HG03469 (cell line): ENCODE results near the gene PARD3B.

Source experiments
- ATAC-seq: cut with Tn5 transposase; IDR thresholded peaks from one replicate; pipeline ENCODE4 v1.9.1; 2021; ENCODE audit warnings: mild to moderate bottlenecking, moderate library complexity, moderate number of reproducible peaks; ENCODE audit not compliant: unreplicated experiment

PARD3B gene

GRCh38 chr2:204885747-204886146, 340.5 kb downstream of the PARD3B start:
- ATAC-seq: no peak

DNA sequence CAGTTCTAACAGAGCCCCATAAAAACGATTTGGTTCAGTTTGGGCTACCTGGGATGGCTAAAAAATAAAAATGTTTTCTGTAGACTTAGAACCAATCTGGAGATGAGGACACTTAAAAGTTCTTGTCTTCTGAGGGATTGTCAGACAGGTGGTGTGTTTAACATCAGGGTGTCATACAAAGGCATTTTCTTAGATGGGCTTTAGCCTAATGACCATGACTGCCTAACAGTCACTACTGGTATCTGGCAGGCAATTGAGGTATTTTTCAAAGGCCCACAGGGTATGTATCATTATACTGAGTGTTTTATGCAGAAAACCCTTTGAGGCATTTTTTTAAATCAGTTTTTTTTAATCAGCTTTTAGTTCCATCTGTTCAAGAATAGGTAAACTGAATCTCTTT, 341.4 kb downstream of the PARD3B start:
- ATAC-seq: no peak

- no peak for ATAC-seq
Observed at GRCh38 chr2:204888222-204888621, 342.9 kb downstream of the PARD3B start.

DNA sequence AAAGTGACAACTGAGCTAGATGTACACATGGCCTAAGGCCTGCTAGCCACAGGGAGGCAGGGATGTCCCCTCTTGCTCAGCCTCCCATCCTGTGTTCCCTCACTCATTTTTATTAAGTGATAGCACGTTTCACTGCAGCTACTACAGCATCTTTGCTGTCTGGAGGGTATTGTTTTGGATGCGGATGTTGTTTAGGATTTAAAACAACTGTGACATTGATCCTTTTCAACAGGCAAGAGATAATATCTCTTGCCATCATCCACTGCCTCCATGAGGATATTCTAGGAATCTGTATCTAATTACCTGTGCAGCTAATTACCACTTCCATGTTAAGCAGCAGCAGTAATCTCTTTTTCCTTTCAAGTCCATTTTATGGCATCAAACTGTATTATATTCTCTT, 345.4 kb downstream of the PARD3B start:
- no peak for ATAC-seq

DNA sequence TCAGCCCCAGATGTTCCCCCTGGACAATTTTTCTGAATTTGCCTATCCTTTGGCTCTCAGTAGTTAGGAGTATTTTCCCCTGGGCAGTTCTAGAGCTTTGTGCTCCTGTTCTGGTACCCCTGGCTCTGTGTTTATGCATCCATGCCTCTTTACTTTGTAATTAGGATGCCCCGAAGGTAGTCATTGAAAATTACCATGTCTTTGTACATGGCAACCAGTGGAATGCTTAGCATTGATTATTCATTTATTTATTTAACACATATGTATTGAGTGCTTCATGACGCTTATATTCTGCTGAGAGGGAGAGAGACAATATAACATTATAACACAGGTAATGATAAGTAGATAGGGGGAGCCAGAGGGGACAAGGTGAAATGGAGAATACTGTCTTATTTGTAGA, 346.5 kb downstream of the PARD3B start:
- ATAC-seq: no peak

DNA sequence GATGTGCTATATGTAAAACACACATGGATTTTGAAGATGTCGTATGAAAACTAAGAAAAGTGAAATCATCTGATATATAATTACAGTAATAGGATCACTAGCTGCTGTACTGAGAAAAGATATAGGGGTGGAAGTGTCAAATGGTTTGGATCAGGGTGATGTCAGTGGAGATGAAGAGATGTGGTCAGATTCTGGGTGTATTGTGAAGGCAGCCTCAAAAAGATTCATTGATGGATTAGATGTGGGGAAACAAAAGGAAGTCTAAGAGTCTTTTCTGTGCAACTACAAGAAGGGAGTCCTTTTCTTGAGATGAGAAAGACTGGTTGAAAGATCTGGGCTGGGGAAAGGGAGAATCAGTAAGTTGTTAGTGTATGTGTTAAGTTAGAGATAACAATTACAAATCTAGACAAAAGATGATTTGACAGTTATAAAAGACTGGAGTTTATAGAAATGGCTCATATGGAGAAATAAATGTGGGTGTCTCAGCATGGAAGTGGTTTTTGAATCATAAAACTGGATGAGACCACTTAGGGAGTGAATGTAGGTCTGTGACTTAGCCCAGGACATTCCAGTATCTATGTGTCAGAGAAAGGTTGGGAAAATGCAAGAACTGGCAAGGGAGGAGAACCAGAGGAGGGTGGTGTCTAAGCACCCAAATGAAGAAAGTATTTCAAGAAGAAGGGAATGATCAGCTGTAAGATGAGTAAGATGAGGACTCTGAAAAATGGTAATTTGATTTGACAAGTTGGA, 347.4 kb downstream of the PARD3B start:
- no peak for ATAC-seq

DNA sequence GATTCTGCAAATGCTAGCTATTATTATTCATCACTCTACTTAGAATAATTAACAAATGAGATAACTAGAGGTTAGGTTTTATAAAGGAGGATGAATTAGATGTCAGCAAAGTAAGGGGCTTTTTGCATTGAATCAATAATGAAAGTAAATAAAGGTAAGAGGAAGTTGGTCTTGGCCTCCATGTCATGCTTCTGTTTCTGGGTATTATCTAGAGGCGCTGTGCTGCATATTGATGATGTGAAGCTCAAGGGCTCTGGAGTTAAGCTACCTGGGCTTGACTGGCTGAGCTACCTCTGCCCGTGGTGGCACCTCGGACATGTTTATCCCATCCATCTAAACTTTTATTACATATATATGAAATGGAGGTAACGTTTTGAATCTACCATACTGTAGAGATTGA, 350.9 kb downstream of the PARD3B start:
- ATAC-seq: no peak

DNA sequence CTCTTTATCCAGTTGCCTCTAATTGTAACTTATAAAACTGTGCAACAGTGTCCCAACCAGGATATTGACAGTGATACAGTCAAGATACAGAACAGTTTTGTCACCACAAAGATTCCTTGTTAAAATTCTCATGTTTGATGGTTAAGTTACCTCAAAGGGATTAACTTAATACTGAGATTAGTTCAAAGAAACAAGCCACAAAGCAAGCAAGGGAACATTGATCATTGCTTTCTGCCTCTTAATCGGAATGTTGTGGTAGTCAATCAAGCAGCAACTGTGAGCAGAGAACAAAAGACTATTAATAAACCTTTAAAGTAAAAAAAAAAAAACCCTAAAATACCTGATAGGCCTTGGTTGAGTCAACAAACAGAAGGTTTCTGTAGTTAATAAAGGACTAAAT, 352.3 kb downstream of the PARD3B start:
- ATAC-seq: no peak

DNA sequence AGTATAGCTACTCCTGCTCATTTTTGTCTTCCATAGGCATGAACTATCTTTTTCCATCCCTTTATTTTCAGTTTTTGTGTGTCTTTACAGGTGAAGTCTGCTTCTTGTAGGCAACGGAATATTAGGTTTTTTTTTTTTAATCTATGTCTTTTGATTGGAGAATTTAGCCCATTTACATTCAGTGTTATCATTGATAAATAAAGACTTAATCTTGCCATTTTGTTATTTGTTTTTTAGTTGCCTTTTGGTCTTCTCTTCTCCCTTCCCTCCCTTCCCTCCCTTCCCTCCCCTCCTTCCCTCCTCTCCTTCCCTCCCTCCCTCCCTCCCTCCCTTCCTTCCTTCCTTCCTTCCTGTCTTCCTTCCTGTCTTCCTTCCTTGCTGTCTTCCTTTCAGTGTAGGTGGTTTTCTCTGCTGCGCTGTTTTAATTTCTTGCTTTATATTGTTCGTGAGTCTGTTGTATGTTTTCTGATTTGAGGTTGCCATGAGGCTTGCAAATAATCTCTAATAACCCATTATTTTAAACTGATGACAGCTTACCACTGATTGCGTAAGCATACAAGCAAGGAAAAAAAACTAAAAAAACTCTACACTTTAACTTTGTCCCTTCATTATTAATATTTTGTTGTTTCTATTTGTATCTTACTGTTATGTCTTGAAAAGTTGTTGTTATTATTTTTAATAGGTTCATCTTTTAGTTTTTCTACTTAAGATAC, 353.8 kb downstream of the PARD3B start:
- ATAC-seq: no peak

DNA sequence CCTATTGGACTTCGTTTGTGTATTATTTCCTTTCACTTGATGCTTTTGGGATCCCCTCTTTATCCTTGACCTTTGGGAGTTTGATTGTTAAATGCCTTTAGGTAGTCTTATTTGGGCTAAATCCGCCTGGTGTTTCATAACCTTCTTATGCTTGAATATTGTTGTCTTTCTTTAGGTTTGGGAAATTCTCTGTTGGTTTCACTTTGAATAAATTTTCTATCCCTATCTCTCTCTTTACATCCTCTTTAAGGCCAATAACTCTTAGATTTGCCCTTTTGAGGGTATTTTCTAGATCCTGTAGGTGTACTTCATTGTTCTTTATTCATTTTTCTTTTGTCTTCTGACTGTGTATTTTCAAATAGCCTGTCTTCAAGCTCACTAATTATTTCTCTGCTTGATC, 354.7 kb downstream of the PARD3B start:
- no peak for ATAC-seq

GRCh38 chr2:204900487-204900886, 355.2 kb downstream of the PARD3B start:
- no peak for ATAC-seq

DNA sequence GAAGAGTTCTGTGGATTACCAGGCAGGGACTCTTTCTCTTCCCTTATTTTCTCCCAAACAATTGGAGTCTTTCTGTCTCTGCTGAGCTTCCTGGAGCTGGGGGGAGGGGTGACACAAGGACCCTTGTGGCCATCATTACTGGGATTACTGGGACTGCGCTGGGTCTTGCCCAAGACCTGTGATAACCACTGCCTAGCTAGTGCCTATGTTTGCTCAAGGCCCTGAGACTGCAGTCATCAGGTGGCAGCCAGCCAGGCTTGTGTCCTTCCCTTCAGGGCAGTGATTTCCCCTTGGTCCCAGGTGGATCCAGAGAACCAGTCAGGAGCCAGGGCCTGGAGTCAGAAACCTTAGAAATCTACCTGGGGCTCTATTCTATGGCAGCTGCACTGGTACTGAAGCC, 355.6 kb downstream of the PARD3B start:
- no peak for ATAC-seq

- no peak for ATAC-seq
Observed at GRCh38 chr2:204901591-204901990, 356.3 kb downstream of the PARD3B start.

DNA sequence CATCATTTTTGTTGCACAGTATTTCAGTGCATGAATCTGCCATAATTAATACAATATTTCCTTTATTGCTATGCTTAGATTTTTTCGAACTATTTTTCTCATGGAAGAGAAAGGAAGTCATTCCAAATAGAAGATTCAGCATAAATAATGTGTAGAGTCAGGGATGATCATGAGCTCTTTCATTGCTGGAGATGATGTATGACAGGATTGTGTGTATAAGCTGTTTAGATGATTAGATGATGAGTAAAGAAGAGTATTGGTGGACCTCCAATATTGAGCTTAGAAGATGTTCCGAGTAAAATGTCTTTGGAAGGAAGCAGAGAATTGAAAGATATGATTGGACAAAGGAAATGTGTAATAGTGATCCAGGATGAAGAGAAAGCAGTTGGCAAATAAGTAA, 364.5 kb downstream of the PARD3B start:
- ATAC-seq: no peak

- ATAC-seq: no peak
Observed at GRCh38 chr2:204913312-204913711, 368.0 kb downstream of the PARD3B start.

DNA sequence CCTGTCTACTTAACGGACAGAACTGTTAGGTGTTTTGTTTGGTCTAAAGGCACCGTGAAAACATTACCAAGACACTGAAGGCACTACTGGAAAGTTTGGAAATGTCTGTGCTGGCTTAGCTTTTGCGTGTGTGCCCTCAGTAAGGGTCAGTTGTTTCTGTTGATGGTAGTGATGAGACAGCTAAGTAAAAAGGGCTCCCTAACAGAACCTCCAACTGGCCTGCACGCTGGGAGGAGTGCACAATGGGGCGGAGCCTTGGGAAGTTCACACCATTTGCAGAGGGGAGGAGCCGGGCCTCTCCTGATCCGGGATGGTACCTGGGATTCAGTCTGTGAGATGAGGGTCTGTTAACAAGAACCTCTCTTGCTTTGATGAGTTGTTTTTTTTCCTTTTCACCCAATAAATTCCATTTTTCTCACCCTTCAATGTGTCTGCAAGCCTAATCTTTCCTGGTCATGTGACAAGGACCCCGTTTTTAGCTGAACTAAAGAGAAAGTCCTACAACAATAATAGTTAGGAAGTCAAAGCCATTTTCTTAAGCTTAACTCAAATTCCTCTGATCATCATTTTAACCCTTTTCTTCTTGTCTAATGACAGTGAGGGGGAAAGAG, 368.7 kb downstream of the PARD3B start:
- ATAC-seq: no peak

- no peak for ATAC-seq
Observed at GRCh38 chr2:204914708-204915107, 369.4 kb downstream of the PARD3B start.

DNA sequence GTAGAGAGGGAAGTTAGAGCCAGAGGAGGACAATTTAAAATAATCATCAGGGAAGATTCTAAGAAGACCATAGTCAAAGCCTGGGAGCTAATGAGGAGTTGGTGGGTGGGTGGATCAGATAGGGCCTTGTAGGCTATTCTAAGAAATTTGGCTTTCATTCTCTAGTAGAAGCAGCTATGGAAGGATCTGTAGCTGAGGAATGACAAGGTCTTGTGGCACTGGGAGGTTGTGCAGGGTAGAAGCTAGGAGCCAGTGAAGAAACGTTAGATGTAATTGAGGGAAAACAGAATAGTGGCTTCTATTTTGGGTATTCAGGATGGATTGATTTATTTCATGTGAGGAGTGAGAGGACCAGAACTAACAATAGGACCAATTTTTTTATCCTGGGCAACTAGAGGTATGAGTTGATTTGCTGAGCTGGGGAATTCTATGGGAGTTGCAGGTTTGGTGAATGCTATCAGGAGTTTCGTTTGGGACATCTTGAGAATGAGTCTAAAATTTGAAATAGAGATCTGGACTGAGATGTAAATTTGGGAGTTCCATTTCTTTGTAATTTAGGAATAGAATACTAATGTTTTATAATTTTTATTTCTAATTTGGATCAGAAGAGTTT, 371.9 kb downstream of the PARD3B start:
- ATAC-seq: no peak

GRCh38 chr2:204920776-204921175, 375.5 kb downstream of the PARD3B start:
- ATAC-seq: no peak

GRCh38 chr2:204923957-204924356, 378.7 kb downstream of the PARD3B start:
- ATAC-seq: no peak

DNA sequence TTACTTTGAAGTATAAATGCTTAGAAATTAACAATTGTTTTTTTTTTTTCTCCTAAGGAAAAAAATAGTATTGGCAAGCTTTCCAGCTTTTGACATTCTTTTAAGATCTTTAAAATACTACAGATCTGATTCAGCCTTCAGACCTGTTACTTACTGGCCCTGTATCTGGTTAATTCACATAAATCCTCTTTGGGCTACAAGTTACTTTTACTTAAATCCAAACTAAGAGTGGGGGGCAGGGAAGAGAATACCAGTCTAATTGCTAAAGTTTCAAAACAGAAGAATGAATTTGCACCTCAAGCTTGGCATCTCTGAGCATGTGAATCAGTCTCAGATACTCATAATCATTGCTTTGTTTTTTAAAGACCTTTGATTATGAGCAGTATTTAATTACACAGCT, 386.3 kb downstream of the PARD3B start:
- ATAC-seq: no peak
